ENCODE data around the gene IL10RA. TPM values are rescaled to one million over a fixed set of nuclear protein-coding genes. Genes with fewer than 3 reads are reported as not detected.
"Not testable (repeated sequence)": the region's sequence is repeated elsewhere in the genome, so short reads cannot be mapped to it uniquely, and the experiment has no call there.

The IL10RA gene
- total RNA-seq, 2 experiments from 2014 or later: 11.3 to 16.1 TPM

DNA sequence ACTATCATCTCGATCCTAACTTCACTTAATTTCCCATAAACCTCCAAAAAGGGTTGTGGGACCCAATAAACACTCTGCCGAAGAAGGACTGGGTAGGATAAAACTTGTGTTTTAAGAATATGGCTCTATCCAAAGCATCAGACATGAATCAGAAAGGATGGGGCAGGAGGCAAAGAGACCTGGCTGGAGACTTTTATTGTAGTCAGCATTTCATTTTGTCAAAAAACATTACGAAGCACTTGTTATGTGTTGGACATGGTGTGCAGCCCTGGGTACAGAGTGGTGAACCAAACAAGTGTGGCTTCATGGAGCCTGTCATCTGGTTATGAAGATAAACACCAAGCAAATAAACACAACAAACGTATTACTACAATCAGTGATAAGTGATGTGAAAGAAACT lies 17.3 kb downstream of the IL10RA start:
- Mint-ChIP-seq H3K27ac (peak overlapping the region; percentile 4), H3K36me3 (ENCODE audit: low read depth) (peaks cover 4% of the 10 kb centered on the region), H3K4me1 (ENCODE audit: low read depth) (peaks cover 68% of the 10 kb centered on the region), H3K27me3 (ENCODE audit: low read depth) (no peaks in the 10 kb centered on the region), H3K4me3 (no peak overlapping the region), H3K9me3 (no peaks in the 10 kb centered on the region)
- CTCF ChIA-PET: interaction anchor here (0.8 to 5.9 kb wide), 4 partner anchors 12 to 56 kb away, joined by 3 to 26 read pairs (median 14); no protein-coding TSS in a partner anchor
- no peak for DNase-seq
- intact Hi-C loops (cut with micrococcal nuclease): loop anchor here (5.0 kb wide), 1 partner anchor 214 kb away; no protein-coding TSS in a partner anchor

DNA sequence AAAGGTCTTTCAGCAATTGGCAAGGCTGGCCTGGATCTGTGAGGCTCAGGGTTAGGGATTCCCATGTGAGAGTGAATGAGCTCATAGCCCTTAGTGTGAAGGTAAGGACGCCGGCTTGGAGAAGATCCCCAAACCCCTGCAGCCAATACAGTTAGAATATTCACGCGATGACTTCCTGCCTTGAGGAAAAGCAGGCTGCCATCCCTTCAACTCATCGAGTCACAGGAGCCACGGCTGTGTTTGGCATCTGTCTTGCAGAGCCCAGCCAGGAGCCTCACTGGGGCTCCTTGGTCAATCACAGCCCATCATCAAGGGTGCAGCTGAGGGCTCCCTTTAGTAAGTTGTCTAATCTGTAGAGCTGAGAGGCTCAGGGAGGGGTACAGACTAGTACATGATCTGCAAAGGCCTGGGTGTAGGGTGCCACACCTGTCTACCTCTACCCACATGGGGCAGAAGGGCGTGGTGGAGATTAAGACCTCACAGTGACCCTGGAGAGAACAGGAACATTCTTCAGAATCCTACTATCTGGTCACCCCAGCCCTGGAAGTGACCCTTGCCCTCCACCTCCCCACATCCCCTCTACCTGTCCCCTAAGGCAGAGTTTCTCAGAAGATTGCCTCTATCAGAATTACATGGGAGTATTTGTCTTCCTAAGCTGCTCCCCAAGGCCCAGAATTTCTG lies 18.5 kb downstream of the IL10RA start:
- Mint-ChIP-seq H3K4me3 (no peak overlapping the region), H3K27ac (no peak overlapping the region), H3K36me3 (ENCODE audit: low read depth) (peaks cover 4% of the 10 kb centered on the region), H3K27me3 (ENCODE audit: low read depth) (no peaks in the 10 kb centered on the region), H3K9me3 (no peaks in the 10 kb centered on the region), H3K4me1 (ENCODE audit: low read depth) (peaks cover 70% of the 10 kb centered on the region)
- no peak for DNase-seq
- intact Hi-C loops (cut with micrococcal nuclease): loop anchor here (5.0 kb wide), 1 partner anchor 213 kb away; no protein-coding TSS in a partner anchor
- CTCF ChIA-PET: interaction anchor here (0.6 to 1.6 kb wide), 2 partner anchors 37 to 58 kb away, joined by 7 read pairs; no protein-coding TSS in a partner anchor

DNA sequence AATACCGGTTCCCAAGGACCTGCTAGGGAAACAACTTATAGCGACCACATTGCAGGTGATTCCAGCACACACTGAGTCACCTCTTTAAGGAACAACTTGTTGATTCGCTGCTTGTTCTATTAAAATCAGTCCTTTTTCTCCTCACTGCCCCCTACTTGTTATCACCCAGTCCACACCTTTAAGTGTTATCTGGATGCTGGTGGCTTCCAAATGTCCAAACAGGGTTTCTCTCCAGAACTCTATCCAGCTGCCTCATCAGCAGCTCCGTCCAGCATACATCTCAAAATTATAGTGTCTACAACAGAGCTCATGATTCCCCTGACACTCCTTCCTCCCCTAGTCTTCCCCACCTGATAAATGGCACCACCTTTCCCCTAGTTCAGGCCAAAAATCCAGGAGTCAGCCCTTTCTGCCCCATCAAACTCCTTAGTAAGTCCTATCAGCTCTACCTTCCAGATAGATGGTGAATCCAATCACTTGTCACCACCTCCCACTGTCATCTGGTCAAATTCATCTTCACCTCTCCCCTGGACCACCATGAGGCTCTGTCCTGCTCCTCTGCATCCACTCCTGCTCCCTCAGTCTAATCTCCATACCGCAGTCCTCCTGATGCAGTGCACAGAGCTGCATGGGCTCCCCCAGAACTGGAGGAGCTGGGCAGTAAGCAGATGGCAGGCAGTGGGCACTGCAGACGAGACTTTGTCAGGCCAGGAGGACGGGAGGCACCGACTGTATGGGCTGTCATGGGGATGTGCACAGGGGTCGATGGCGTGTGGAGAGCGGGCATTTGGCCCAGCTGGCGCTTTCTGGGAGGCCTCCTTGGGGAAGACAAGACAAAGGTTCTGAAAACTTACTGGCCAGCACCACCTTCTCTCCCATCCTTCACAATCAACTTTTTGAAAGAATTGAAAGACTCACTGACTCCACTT lies 19.3 kb downstream of the IL10RA start:
- intact Hi-C loops (cut with micrococcal nuclease): no loop called here
- Mint-ChIP-seq H3K36me3 (ENCODE audit: low read depth) (no peaks in the 10 kb centered on the region), H3K4me3 (no peak overlapping the region), H3K4me1 (ENCODE audit: low read depth) (peaks cover 65% of the 10 kb centered on the region), H3K27ac (no peak overlapping the region), H3K9me3 (no peaks in the 10 kb centered on the region), H3K27me3 (ENCODE audit: low read depth) (no peaks in the 10 kb centered on the region)
- CTCF ChIA-PET: interaction anchor here (0.6 to 1.6 kb wide), 2 partner anchors 37 to 59 kb away, joined by 7 read pairs; no protein-coding TSS in a partner anchor
- no peak for DNase-seq

DNA sequence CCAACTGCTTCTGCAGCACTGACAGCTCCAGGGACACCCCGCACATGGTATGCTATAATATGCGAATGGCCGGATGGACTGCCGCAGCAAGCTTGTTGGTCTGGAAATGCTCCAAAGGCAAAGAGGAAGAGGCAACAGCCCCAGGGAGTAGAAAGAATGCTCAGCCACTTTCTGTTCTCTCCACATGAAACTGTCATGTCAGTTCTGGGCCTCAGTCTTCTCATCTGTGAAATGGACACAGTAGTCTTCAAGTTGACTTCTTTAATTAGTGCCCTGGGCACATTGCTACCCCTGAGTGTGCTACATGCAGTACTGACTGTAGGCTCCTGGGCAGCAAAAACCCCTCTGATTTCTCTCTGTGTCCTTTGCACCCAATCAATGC lies 19.9 kb downstream of the IL10RA start:
- peaks cover 65% of the 10 kb centered on the region for H3K4me1 Mint-ChIP-seq (ENCODE audit: low read depth)
- CTCF ChIA-PET: no interaction called here
- intact Hi-C loops (cut with micrococcal nuclease): no loop called here
- no peak overlapping the region for H3K4me3 Mint-ChIP-seq
- H3K27me3 Mint-ChIP-seq (ENCODE audit: low read depth): no peaks in the 10 kb centered on the region
- no peaks in the 10 kb centered on the region for H3K9me3 Mint-ChIP-seq
- no peaks in the 10 kb centered on the region for H3K36me3 Mint-ChIP-seq (ENCODE audit: low read depth)
- no peak for DNase-seq
- no peak overlapping the region for H3K27ac Mint-ChIP-seq

DNA sequence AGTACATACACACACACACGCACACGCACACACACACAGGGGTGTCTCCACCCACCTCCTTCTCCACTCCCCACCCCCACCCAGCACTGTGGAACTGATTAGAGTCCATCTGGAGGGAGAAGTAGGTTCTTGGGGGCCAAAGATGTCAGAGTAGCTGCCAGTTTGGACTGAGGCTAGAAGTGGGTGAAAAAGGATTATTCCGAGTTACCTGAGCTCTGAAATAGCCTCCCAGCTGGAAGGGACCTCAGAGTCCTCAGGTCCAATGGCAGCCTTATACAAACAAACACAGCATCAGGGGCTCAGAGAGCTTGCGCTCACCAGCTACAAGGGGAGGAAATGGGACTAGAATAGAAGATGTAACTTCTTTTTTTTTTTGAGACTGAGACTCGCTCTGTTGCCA lies 20.8 kb downstream of the IL10RA start:
- no peaks in the 10 kb centered on the region for H3K9me3 Mint-ChIP-seq
- H3K27me3 Mint-ChIP-seq (ENCODE audit: low read depth): no peaks in the 10 kb centered on the region
- H3K4me1 Mint-ChIP-seq (ENCODE audit: low read depth): peaks cover 56% of the 10 kb centered on the region
- intact Hi-C loops (cut with micrococcal nuclease): no loop called here
- CTCF ChIA-PET: interaction anchor here (0.6 to 1.0 kb wide), 2 partner anchors 59 to 61 kb away, joined by 4 to 5 read pairs; no protein-coding TSS in a partner anchor
- no peaks in the 10 kb centered on the region for H3K36me3 Mint-ChIP-seq (ENCODE audit: low read depth)
- H3K27ac Mint-ChIP-seq: no peak overlapping the region
- no peak for DNase-seq
- no peak overlapping the region for H3K4me3 Mint-ChIP-seq

DNA sequence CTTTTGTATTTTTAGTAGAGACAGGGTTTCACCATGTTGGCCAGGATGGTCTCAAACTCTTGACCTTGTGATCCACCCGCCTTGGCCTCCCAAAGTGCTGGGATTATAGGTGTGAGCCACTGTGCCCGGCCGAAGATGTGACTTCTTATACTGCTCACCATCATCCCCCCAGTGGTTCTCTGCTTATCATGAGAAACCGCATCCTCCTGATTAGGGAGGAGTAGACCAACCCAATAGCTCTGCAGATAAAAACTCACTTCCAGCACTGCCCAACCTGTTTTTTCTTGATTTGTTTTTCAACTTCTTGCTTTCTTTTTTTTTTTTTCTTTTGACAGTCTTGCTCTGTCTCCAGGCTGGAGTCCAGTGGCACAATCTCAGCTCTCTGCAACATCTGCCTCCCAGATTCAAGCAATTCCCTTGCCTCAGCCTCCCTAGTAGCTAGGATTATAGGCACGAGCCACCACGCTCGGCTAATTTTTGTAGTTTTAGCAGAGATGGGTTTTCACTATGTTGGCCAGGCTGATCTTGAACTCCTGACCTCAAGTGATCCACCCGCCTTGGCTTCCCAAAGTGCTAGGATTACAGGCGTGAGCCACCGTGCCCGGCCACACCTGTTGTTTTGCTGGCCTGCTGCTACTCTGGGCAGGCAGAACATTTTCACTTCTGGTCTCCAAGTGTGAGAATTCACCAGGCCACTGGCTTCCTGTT lies 21.5 kb downstream of the IL10RA start:
- peaks cover 55% of the 10 kb centered on the region for H3K4me1 Mint-ChIP-seq (ENCODE audit: low read depth)
- H3K27me3 Mint-ChIP-seq (ENCODE audit: low read depth); intact Hi-C loops (cut with micrococcal nuclease); H3K4me3 Mint-ChIP-seq; H3K36me3 Mint-ChIP-seq (ENCODE audit: low read depth); H3K9me3 Mint-ChIP-seq; H3K27ac Mint-ChIP-seq; DNase-seq: not testable (repeated sequence)
- CTCF ChIA-PET: interaction anchor here (0.6 to 1.0 kb wide), 3 partner anchors 45 to 62 kb away, joined by 3 to 4 read pairs (median 3); no protein-coding TSS in a partner anchor

DNA sequence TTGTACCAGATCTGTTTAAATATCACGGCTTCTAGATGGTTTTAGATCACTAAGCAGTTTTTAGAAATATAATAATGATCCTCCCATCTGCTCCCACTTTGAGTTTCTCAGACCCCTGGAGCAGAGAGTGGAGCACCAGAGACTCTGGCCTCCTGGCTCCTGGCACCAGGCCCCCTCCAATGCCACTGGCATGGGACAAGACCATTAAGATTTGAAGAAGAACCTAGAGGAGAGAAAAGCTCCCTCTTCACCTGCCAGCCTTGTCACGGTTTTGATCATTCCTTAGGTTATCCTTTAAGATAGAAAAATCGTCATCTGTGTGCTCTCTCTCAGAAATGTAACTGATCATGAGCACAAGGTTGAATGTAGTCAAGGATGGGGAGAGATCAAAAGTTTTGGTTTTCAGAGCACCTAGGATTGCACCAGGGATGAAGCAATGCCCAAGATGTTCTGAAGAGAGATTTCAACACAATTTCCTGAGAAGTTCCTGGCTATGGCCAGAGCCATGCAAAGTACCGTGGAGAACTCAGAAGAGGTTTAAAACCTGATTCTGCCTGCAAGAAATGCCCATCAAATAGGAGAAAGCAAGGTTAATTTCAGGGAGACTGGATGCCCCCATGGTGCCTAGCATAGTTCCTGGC lies 22.2 kb downstream of the IL10RA start:
- H3K4me3 Mint-ChIP-seq: no peak overlapping the region
- H3K9me3 Mint-ChIP-seq: no peaks in the 10 kb centered on the region
- no peak for DNase-seq
- intact Hi-C loops (cut with micrococcal nuclease): no loop called here
- H3K27ac Mint-ChIP-seq: no peak overlapping the region
- H3K4me1 Mint-ChIP-seq (ENCODE audit: low read depth): peaks cover 48% of the 10 kb centered on the region
- no peaks in the 10 kb centered on the region for H3K27me3 Mint-ChIP-seq (ENCODE audit: low read depth)
- CTCF ChIA-PET: interaction anchor here (0.6 to 1.0 kb wide), 3 partner anchors 44 to 48 kb away, joined by 3 read pairs; no protein-coding TSS in a partner anchor
- H3K36me3 Mint-ChIP-seq (ENCODE audit: low read depth): no peaks in the 10 kb centered on the region

DNA sequence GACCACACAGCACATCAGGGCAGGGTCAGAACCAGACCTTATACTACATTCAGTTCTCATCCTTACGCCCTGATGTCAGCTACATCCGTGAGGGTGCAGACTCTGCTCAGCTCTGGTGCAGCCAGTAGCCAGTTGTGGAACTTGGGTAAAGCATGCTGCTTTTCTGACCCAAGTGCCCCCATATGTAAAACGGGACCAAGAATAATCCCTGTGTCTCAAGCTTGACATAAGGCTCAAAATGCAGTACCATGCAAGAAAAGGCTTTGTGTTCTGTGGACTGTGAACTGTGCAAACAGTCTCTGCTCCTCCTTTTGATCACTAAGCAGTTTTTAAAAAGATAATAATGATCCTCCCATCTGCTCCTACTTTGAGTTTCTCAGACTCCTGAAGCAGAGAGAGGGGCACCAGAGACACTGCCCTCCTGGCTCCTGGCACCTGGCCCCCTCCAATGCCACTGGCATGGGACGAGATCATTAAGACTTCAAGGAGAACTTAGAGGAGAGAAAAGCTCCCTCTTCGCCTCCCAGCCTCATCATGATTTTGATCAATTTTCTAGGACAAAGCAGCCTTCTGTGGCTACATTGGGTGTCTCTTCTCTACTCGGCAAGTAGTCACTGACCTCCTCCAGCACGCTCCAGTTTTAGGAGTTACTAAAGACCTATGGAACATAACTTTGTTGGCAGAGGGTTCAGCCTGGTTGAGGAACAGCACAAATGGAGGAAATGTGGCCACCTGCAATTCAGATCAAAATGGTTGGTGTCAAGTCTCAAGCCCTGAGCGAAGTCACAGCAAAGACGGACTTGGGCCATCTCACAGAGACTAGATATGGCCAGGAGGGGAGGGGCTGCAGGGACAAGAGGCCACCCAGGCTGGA lies 23.9 kb downstream of the IL10RA start:
- no peaks in the 10 kb centered on the region for H3K9me3 Mint-ChIP-seq
- no peaks in the 10 kb centered on the region for H3K36me3 Mint-ChIP-seq (ENCODE audit: low read depth)
- no peak overlapping the region for H3K27ac Mint-ChIP-seq
- H3K4me1 Mint-ChIP-seq (ENCODE audit: low read depth): peaks cover 42% of the 10 kb centered on the region
- H3K27me3 Mint-ChIP-seq (ENCODE audit: low read depth): no peaks in the 10 kb centered on the region
- intact Hi-C loops (cut with micrococcal nuclease): no loop called here
- no peak for DNase-seq
- CTCF ChIA-PET: no interaction called here
- no peak overlapping the region for H3K4me3 Mint-ChIP-seq

DNA sequence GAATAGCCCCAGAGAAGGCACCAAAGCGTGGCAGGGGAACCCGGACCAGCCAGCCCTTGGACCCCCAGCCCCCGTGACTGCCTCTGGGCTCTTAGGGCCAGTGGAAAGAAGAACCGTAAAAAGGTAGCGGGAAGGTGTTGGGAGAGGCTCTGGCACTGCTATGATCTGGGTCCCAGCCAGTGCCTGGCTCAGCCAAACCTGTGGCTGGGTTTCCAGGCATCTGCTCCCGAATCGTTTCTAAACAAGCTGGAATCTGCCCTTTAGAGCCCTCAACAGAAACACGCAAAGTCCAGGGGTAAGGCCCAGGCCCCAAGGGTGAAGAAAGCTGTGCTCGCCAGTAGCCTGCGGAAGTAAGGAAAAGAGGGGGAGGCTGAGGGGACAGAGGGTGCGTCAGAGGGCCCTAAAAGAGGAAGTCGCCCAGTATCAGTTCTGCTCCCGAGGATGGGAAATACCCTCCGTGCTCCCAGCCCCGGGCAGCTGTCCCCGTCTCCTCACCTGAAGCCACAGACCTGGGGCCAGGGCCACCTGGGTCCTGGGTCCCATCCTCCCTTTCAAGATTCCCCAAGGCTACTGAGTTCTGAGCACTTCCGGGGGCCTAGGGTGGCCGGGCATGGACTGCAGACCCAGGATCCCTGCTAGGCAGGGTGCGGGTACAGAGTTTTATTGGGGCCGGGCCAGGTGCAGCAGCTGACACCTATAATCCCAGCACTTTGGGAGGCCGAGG lies 24.7 kb downstream of the IL10RA start:
- CTCF ChIA-PET: no interaction called here
- H3K27me3 Mint-ChIP-seq (ENCODE audit: low read depth): no peaks in the 10 kb centered on the region
- DNase-seq: no peak
- H3K9me3 Mint-ChIP-seq: no peaks in the 10 kb centered on the region
- H3K4me1 Mint-ChIP-seq (ENCODE audit: low read depth): peaks cover 50% of the 10 kb centered on the region
- H3K36me3 Mint-ChIP-seq (ENCODE audit: low read depth): no peaks in the 10 kb centered on the region
- no peak overlapping the region for H3K4me3 Mint-ChIP-seq
- intact Hi-C loops (cut with micrococcal nuclease): no loop called here
- H3K27ac Mint-ChIP-seq: no peak overlapping the region

DNA sequence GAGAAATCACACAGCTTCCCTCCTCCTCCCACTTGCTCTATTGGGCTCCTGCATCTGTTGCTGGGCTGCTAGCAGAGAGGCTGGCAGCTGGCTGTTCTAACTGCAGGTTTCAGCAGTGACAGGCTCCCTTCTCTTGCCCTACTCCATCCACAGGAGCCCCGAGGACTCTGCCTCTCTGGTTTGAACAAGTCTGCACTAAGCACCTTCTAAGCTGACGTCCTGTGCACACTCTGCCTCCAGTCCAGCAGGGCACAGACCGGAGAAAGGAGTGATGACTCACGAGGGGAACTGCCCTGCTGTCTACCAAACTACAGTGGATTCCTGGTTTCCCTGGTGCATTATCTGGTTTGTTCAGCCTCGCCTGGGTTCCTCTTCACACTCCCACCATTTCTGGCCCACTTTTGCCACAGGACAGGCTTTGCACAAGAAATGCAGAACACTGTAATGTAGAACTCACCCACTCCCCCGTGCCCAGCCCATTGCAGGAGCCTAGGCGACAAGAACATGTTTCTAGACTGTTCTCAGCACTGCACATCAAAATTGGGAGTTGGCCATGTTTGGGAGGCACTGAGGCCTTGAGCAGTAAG lies 26.0 kb downstream of the IL10RA start:
- Mint-ChIP-seq H3K9me3 (peaks cover 5% of the 10 kb centered on the region), H3K27ac (no peak overlapping the region), H3K36me3 (ENCODE audit: low read depth) (no peaks in the 10 kb centered on the region), H3K4me3 (no peak overlapping the region), H3K4me1 (ENCODE audit: low read depth) (peaks cover 44% of the 10 kb centered on the region), H3K27me3 (ENCODE audit: low read depth) (no peaks in the 10 kb centered on the region)
- no peak for DNase-seq
- CTCF ChIA-PET: no interaction called here
- intact Hi-C loops (cut with micrococcal nuclease): no loop called here

Data from activated naive CD4-positive, alpha-beta T cell treated with anti-CD3 and anti-CD28 coated beads for 36 hours (primary cell).